SH-SY5Y (cell line): ENCODE measurements around the gene C1orf52.

Experiments used
- GATA2 ChIP-seq: IDR thresholded peaks from 2 replicates; pipeline ENCODE4 v1.6.1; 2011; ENCODE audit warnings: mild to moderate bottlenecking, low read depth, low read length
- GATA3 ChIP-seq: IDR thresholded peaks from 2 replicates; pipeline ENCODE4 v1.6.1; 2011; ENCODE audit warnings: low read depth, mild to moderate bottlenecking, low read length, moderate library complexity

DNA sequence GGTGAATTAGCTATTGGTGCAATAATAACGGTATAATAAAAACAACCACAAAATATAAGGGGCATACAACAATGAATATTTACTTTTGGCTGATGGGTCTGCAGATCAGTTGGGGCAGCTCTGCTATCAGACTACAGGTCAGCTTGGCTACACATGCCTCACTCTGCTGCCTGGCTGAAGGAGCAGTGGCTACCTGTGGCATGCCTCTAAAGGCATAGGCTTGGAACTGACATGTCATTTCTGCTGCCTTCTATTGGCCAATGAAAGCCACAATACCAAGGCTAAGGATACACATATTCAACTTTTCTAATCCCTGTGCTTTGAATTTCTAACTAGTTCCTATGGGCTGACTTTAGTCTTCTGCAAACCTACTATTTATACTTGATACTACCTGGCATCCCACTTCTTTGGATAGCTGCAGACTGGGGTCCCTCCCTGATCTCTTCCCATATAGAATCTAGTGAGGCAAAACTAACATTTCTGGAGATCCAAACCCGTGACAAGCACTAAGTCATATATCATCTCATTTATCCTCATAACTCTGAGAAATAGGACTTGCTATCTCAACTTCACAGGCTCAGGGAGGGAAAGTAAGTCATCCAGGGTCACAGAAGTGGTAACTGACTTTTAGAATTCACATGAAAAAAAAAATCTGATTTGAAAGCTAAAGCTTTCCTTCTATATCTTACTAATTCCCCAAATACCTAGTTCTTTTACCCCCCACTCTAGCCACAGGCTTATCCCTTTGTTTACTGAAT is 39.4 kb downstream of the C1orf52 start:
- TF ChIP-seq GATA3 (no peak), GATA2 (no peak)
